Measurements from ENCODE around the gene ERGIC3.

The ERGIC3 gene

GRCh38 chr20:35588397-35588796 is 46.5 kb downstream of the ERGIC3 start:
- no peak for TF ChIP-seq ZFP3 (CRISPR knock-in tag; IDR thresholded peaks at IDR 0.05)
- no peak for TF ChIP-seq TSHZ2 (CRISPR knock-in tag; IDR thresholded peaks at IDR 0.05)
- ATAC-seq = no peak

GRCh38 chr20:35592339-35592974 is 50.6 kb downstream of the ERGIC3 start:
- no peak for ATAC-seq
- TF ChIP-seq PATZ1 (CRISPR knock-in tag; IDR thresholded peaks at IDR 0.05; ENCODE audit: borderline replicate concordance) = no peak
- no peak for TF ChIP-seq ARNTL (CRISPR knock-in tag; IDR thresholded peaks at IDR 0.05; ENCODE audit: borderline replicate concordance, low read depth)
- no peak for TF ChIP-seq ZNF70 (CRISPR knock-in tag; IDR thresholded peaks at IDR 0.05)
- no peak for TF ChIP-seq OSR1 (CRISPR knock-in tag; IDR thresholded peaks at IDR 0.05)
- TF ChIP-seq TCF4 (CRISPR knock-in tag; IDR thresholded peaks at IDR 0.05; ENCODE audit: borderline replicate concordance) = no peak
- no peak for TF ChIP-seq RARB (CRISPR knock-in tag; IDR thresholded peaks at IDR 0.05)
- no peak for TF ChIP-seq ZFP3 (CRISPR knock-in tag; IDR thresholded peaks at IDR 0.05)
- no peak for TF ChIP-seq TSHZ2 (CRISPR knock-in tag; IDR thresholded peaks at IDR 0.05)
- TF ChIP-seq BACH2 (CRISPR knock-in tag; IDR thresholded peaks at IDR 0.05; ENCODE audit: borderline replicate concordance) = no peak
- TF ChIP-seq CSRNP3 (CRISPR knock-in tag; IDR thresholded peaks at IDR 0.05) = no peak
- TF ChIP-seq GLIS3 (CRISPR knock-in tag; IDR thresholded peaks at IDR 0.05) = no peak
- no peak for TF ChIP-seq ISL1 (CRISPR knock-in tag; IDR thresholded peaks at IDR 0.05)
- TF ChIP-seq ZNF8 (CRISPR knock-in tag; IDR thresholded peaks at IDR 0.05) = no peak
- TF ChIP-seq PPARA (CRISPR knock-in tag; IDR thresholded peaks at IDR 0.05; ENCODE audit: borderline replicate concordance) = no peak
- no peak for TF ChIP-seq SNAI2 (CRISPR knock-in tag; IDR thresholded peaks at IDR 0.05)

- ATAC-seq = no peak
- TF ChIP-seq TCF4 (CRISPR knock-in tag; IDR thresholded peaks at IDR 0.05; ENCODE audit: borderline replicate concordance) = no peak
- no peak for TF ChIP-seq OSR1 (CRISPR knock-in tag; IDR thresholded peaks at IDR 0.05)
- TF ChIP-seq ZNF8 (CRISPR knock-in tag; IDR thresholded peaks at IDR 0.05) = no peak
- TF ChIP-seq ESRRG (CRISPR knock-in tag; IDR thresholded peaks at IDR 0.05) = no peak
- TF ChIP-seq ISL1 (CRISPR knock-in tag; IDR thresholded peaks at IDR 0.05) = no peak
- no peak for TF ChIP-seq TSHZ2 (CRISPR knock-in tag; IDR thresholded peaks at IDR 0.05)
- no peak for TF ChIP-seq ZNF565 (CRISPR knock-in tag; conservative IDR thresholded peaks at IDR 0.05; ENCODE audit: low read depth)
- no peak for TF ChIP-seq ZNF70 (CRISPR knock-in tag; IDR thresholded peaks at IDR 0.05)
- no peak for TF ChIP-seq CREB5 (CRISPR knock-in tag; IDR thresholded peaks at IDR 0.05; ENCODE audit: low read depth)
- TF ChIP-seq ZFP30 (CRISPR knock-in tag; IDR thresholded peaks at IDR 0.05) = no peak
- TF ChIP-seq CSDC2 (CRISPR knock-in tag; IDR thresholded peaks at IDR 0.05) = no peak
- TF ChIP-seq CSRNP3 (CRISPR knock-in tag; IDR thresholded peaks at IDR 0.05) = no peak
- no peak for TF ChIP-seq BACH2 (CRISPR knock-in tag; IDR thresholded peaks at IDR 0.05; ENCODE audit: borderline replicate concordance)
These were observed 53.6 kb downstream of the ERGIC3 start for GRCh38 chr20:35595456-35595855.
